Nephron progenitor cell (in vitro differentiated cells): ENCODE measurements around the gene TNFRSF21.

Experiments used
- DNase-seq: peaks from one replicate; pipeline ENCODE4 v3.0.0; 2021
- H3K27ac Mint-ChIP-seq: 2 replicates; pipeline ENCODE4 v1.8.0; 2021; ENCODE audit warnings: mild to moderate bottlenecking, moderate library complexity, mixed read lengths
- H3K27me3 Mint-ChIP-seq: 2 replicates; pipeline ENCODE4 v1.8.0; 2021; ENCODE audit warnings: mild to moderate bottlenecking, low read depth, mixed read lengths; ENCODE audit not compliant: poor library complexity
- H3K36me3 Mint-ChIP-seq: 2 replicates; pipeline ENCODE4 v1.8.0; 2021; ENCODE audit warnings: low read depth, mixed read lengths
- H3K4me1 Mint-ChIP-seq: 2 replicates; pipeline ENCODE4 v1.8.0; 2021; ENCODE audit warnings: mixed read lengths
- H3K4me3 Mint-ChIP-seq: 2 replicates; pipeline ENCODE4 v1.8.0; 2021; ENCODE audit warnings: mild to moderate bottlenecking, moderate library complexity, mixed read lengths
- H3K9me3 Mint-ChIP-seq: 2 replicates; pipeline ENCODE4 v1.8.0; 2021; ENCODE audit warnings: mild to moderate bottlenecking, moderate library complexity, mixed read lengths
- TF ChIP-seq, protein P1 (sequence below): fragments of 200-600 bp; sonication (generic); IDR thresholded peaks from 2 replicates; pipeline ENCODE4 v1.5.0; 2021; ENCODE audit warnings: antibody characterized with exemption

The TNFRSF21 gene

DNA sequence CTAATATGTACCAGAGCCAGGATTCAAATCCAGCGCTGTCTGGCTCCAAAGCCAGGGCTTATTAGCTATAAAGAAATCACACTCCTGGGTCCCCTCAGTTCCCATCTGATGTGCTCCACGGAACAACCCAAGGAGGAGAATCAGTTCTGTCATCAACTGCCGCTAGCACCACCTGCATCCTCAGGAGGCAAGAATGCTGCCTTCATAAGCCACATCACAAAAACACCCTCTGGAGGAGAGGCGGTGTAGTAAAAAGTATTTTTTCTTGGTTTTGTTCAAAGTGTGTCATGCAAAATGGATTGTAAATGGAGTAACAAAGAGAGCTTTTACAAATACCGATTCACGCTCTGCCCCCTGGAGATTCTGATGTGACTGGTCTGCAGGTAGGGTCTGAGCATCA, 57.1 kb downstream of the TNFRSF21 start:
- Mint-ChIP-seq H3K9me3 (no peaks in the 10 kb centered on the region), H3K36me3 (peaks cover 21% of the 10 kb centered on the region), H3K4me3 (no peak overlapping the region), H3K27me3 (no peaks in the 10 kb centered on the region), H3K4me1 (peaks cover 19% of the 10 kb centered on the region), H3K27ac (no peak overlapping the region)
- TF ChIP-seq, protein P1, sequence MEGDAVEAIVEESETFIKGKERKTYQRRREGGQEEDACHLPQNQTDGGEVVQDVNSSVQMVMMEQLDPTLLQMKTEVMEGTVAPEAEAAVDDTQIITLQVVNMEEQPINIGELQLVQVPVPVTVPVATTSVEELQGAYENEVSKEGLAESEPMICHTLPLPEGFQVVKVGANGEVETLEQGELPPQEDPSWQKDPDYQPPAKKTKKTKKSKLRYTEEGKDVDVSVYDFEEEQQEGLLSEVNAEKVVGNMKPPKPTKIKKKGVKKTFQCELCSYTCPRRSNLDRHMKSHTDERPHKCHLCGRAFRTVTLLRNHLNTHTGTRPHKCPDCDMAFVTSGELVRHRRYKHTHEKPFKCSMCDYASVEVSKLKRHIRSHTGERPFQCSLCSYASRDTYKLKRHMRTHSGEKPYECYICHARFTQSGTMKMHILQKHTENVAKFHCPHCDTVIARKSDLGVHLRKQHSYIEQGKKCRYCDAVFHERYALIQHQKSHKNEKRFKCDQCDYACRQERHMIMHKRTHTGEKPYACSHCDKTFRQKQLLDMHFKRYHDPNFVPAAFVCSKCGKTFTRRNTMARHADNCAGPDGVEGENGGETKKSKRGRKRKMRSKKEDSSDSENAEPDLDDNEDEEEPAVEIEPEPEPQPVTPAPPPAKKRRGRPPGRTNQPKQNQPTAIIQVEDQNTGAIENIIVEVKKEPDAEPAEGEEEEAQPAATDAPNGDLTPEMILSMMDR: no peak
- DNase-seq: no peak

DNA sequence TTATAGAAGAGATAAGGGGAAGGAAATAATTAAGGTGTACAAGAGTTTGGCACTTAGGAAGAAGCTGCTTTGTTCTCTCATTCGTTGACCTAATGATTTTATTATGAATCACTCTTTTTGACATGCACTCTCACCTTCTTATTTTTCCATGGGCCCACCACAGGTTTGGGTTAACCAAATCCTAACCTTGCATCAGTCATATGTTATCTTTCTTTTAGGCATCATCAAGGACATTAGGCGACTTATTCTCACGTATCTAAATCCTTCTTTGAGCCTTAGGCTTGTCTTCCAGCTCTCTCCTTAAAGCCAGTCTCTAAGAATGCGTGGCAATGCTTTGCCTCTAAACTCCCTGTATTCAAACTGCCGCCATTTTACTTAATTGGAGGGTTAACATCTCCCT, 58.3 kb downstream of the TNFRSF21 start:
- no peak overlapping the region for H3K4me3 Mint-ChIP-seq
- no peak overlapping the region for H3K27ac Mint-ChIP-seq
- peaks cover 15% of the 10 kb centered on the region for H3K36me3 Mint-ChIP-seq
- TF ChIP-seq, protein P1: no peak
- peaks cover 22% of the 10 kb centered on the region for H3K4me1 Mint-ChIP-seq
- DNase-seq: no peak
- H3K27me3 Mint-ChIP-seq: no peaks in the 10 kb centered on the region
- H3K9me3 Mint-ChIP-seq: no peaks in the 10 kb centered on the region

DNA sequence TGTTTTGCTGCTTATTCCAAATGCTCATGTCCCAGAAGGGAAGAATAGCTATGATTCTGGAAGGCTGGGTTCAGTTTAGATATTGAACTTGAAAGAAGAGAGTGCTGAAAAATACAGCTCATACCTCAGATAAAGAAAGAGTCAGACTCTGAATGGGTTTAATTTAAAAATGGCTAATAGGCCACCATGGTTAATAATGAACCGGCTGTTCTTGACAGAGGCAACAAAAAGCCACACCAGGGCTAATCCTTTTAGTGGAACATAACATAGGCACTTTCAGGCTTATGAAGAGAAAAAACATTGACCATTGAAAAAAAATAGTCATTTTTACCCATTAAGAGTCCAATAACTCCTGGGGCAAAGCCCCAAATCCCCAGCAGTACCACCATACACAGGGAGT, 59.4 kb downstream of the TNFRSF21 start:
- H3K27ac Mint-ChIP-seq: no peak overlapping the region
- no peak for DNase-seq
- no peak overlapping the region for H3K4me3 Mint-ChIP-seq
- H3K9me3 Mint-ChIP-seq: no peaks in the 10 kb centered on the region
- peaks cover 23% of the 10 kb centered on the region for H3K4me1 Mint-ChIP-seq
- peaks cover 15% of the 10 kb centered on the region for H3K36me3 Mint-ChIP-seq
- no peaks in the 10 kb centered on the region for H3K27me3 Mint-ChIP-seq
- TF ChIP-seq, protein P1: no peak

DNA sequence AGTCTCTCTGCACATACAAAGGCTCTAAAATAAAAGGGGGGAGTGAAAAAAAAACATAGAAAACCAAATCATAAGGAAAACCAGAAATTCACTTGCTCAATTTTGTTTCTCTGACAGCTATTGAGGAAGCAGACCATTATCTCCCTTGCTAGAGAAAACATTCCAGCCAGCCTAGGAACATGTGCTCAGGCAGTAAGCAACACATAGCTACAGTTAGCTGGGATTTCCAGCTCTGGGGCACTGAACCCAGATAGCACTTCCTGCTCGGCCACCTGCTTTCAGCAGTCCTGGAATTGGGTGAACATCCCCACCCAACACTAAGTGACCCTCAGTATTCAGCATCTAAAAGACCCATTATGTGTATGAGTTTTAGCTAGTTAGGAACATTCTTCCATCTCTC, 61.3 kb downstream of the TNFRSF21 start:
- TF ChIP-seq, protein P1: no peak
- no peak for DNase-seq
- no peaks in the 10 kb centered on the region for H3K27me3 Mint-ChIP-seq
- H3K27ac Mint-ChIP-seq: peak overlapping the region; percentile 82
- H3K9me3 Mint-ChIP-seq: no peaks in the 10 kb centered on the region
- peaks cover 27% of the 10 kb centered on the region for H3K36me3 Mint-ChIP-seq
- H3K4me1 Mint-ChIP-seq: peaks cover 27% of the 10 kb centered on the region
- H3K4me3 Mint-ChIP-seq: no peak overlapping the region

DNA sequence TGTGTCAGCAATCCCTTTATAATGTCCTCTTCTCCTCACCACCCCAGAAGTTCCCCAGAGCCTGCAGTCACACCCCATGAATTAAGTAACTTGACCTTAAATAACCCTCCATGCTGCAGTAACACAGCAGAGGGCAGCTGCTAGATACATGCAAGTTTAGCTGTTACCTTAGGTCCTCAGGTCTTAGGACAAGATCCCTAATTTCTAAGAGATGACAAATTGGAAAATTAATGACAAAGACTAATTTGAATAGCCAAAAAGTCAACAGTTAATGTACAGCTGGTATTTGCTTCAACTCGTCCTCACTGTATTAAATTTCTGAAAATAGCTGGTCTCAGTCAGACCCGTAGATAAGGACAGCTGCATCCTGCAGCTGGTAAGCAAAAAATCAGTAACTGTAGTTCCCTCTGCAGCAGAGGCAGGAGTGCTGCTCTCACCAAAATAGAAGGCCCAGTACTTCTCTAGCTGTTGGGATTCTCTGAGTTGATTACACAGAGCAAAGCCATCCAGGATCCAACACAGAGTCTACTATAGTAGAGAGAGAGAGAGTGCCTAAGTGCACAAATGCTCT, 62.4 kb downstream of the TNFRSF21 start:
- TF ChIP-seq, protein P1: no peak
- Mint-ChIP-seq H3K4me3 (no peak overlapping the region), H3K27me3 (no peaks in the 10 kb centered on the region), H3K36me3 (peaks cover 21% of the 10 kb centered on the region), H3K27ac (peak overlapping the region; percentile 79), H3K4me1 (peaks cover 35% of the 10 kb centered on the region), H3K9me3 (no peaks in the 10 kb centered on the region)
- DNase-seq: no peak

DNA sequence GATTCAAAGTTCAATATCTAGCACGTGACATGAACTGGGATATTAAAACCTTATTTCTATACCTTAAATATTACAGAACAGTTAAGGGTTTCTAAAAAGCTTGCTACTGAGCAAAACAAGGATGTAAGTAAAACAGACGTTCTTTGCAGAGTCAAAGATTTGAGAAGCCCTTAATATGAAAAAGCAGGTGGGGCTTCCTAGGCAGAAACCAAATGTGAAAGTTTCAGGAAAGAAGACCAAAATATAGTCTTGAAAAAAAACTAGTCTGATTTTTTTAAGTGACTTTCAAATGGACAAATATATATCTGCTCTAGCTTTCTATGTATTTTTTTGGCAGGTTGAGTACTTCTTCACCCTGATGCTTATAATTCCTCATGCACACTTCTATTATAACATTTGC, 63.2 kb downstream of the TNFRSF21 start:
- Mint-ChIP-seq H3K4me1 (peaks cover 43% of the 10 kb centered on the region), H3K27ac (no peak overlapping the region), H3K9me3 (no peaks in the 10 kb centered on the region), H3K4me3 (no peak overlapping the region), H3K27me3 (no peaks in the 10 kb centered on the region), H3K36me3 (peaks cover 18% of the 10 kb centered on the region)
- no peak for DNase-seq
- TF ChIP-seq, protein P1: no peak
